Osteoblast (primary cell): ENCODE measurements around the gene CYRIA. TPM values are rescaled to one million over a fixed set of nuclear protein-coding genes. Genes with fewer than 3 reads are reported as not detected.

Source experiments
- DNase-seq: peaks from one replicate; pipeline ENCODE4 v3.0.0; 2011; ENCODE audit warnings: low spot score, mixed read lengths; ENCODE audit not compliant: insufficient read length; ENCODE audit errors: missing footprints
- H2AFZ ChIP-seq: 2 replicates; pipeline ENCODE4 v1.6.0; 2011; ENCODE audit warnings: mild to moderate bottlenecking, low read length
- H3K27ac ChIP-seq: 2 replicates; pipeline ENCODE4 v1.5.1; 2011; ENCODE audit warnings: mild to moderate bottlenecking, low read depth, low read length, moderate library complexity
- H3K27me3 ChIP-seq: 2 replicates; pipeline ENCODE4 v1.6.0; 2012; ENCODE audit warnings: mild to moderate bottlenecking, control low read depth, inconsistent platforms, low read length, moderate library complexity; ENCODE audit not compliant: insufficient read depth
- H3K36me3 ChIP-seq: 2 replicates; pipeline ENCODE4 v1.5.1; 2011; ENCODE audit warnings: mild to moderate bottlenecking, low read length, control low read depth, moderate library complexity; ENCODE audit not compliant: insufficient read depth
- H3K4me1 ChIP-seq: 2 replicates; pipeline ENCODE4 v1.5.1; 2011; ENCODE audit warnings: mild to moderate bottlenecking, low read length, control low read depth, moderate library complexity; ENCODE audit not compliant: insufficient read depth
- H3K4me2 ChIP-seq: 2 replicates; pipeline ENCODE4 v1.6.0; 2011; ENCODE audit warnings: mild to moderate bottlenecking, low read length; ENCODE audit not compliant: insufficient read depth
- H3K4me3 ChIP-seq: fragments of 200-600 bp; sonication (generic); 3 replicates; pipeline ENCODE4 v1.5.1; 2012; ENCODE audit warnings: mild to moderate bottlenecking, low read length, inconsistent platforms; ENCODE audit not compliant: insufficient read depth
- H3K79me2 ChIP-seq: 2 replicates; pipeline ENCODE4 v1.6.0; 2012; ENCODE audit warnings: mild to moderate bottlenecking, low read length, control low read depth, inconsistent platforms; ENCODE audit not compliant: insufficient read depth
- H3K9me3 ChIP-seq: 2 replicates; pipeline ENCODE4 v1.5.1; 2011; ENCODE audit warnings: low read depth, low read length, control low read depth
- H4K20me1 ChIP-seq: 2 replicates; pipeline ENCODE4 v1.6.0; 2012; ENCODE audit warnings: mild to moderate bottlenecking, low read length, control low read depth; ENCODE audit not compliant: insufficient read depth
- total RNA-seq: library from RNA; depleted of rRNA; stranded (reverse); fragments of >200 nt; gene quantifications from 2 replicates; pipeline ENCODE4 v1.2.3, GENCODE V29; 2012
- TF ChIP-seq, protein P1 (sequence below): IDR thresholded peaks from 2 replicates; pipeline ENCODE4 v1.5.1; 2011; ENCODE audit warnings: mild to moderate bottlenecking, low read depth, low read length, moderate library complexity; ENCODE audit errors: extremely low read depth

Gene CYRIA
- total RNA-seq, 1 donor, result 2.2 TPM

DNA sequence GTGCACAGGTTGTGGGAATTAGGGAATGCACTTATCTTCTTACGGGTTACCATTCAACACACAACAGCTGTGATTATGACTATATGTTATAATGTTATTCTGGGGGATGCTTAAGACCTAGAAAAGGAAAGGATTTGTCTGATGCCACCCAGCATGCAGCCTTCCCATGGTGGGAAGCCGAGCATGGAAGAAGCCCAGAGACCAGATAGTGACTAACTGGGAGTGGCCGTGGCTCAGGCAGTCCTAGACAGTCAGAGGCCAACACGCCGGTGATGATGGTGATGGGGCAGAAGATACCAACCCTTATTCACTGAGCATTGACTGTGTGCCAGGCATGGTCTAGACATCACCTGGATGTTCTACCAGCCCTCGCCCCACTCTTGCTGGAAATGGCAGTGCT lies 35.9 kb downstream of the CYRIA start:
- no peak overlapping the region for H3K4me3 ChIP-seq
- no peaks in the 10 kb centered on the region for H3K9me3 ChIP-seq
- no peaks in the 10 kb centered on the region for H4K20me1 ChIP-seq
- no peak overlapping the region for H2AFZ ChIP-seq
- H3K27ac ChIP-seq, result no peak overlapping the region
- no peaks in the 10 kb centered on the region for H3K79me2 ChIP-seq
- H3K36me3 ChIP-seq, result no peaks in the 10 kb centered on the region
- TF ChIP-seq, protein P1, sequence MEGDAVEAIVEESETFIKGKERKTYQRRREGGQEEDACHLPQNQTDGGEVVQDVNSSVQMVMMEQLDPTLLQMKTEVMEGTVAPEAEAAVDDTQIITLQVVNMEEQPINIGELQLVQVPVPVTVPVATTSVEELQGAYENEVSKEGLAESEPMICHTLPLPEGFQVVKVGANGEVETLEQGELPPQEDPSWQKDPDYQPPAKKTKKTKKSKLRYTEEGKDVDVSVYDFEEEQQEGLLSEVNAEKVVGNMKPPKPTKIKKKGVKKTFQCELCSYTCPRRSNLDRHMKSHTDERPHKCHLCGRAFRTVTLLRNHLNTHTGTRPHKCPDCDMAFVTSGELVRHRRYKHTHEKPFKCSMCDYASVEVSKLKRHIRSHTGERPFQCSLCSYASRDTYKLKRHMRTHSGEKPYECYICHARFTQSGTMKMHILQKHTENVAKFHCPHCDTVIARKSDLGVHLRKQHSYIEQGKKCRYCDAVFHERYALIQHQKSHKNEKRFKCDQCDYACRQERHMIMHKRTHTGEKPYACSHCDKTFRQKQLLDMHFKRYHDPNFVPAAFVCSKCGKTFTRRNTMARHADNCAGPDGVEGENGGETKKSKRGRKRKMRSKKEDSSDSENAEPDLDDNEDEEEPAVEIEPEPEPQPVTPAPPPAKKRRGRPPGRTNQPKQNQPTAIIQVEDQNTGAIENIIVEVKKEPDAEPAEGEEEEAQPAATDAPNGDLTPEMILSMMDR, result no peak
- H3K4me2 ChIP-seq, result no peak overlapping the region
- H3K27me3 ChIP-seq, result peaks cover 2% of the 10 kb centered on the region
- H3K4me1 ChIP-seq, result peaks cover 11% of the 10 kb centered on the region
- no peak for DNase-seq

DNA sequence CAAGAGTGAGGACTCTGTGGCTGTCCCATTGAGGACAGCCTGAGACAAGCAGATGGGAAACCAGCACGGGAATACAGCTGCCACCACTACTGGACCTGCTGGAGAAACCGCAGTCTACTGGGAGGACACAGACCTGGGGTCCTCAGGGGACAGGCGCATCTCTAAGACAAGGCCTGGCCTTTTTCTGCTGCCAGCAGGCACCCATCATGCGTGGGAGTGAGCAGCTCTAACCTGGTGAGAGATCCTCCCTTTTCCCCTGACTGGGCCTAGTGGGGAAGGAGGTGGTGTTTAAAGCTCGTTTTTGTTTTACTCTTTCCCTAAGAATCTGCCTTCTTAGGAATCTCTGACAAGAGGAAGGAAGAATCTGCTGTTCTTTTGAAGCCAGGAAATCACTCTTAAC lies 36.6 kb downstream of the CYRIA start:
- Histone ChIP-seq H3K9me3 (no peaks in the 10 kb centered on the region), H2AFZ (no peak overlapping the region), H4K20me1 (no peaks in the 10 kb centered on the region), H3K4me1 (peaks cover 10% of the 10 kb centered on the region), H3K36me3 (no peaks in the 10 kb centered on the region), H3K27ac (no peak overlapping the region), H3K79me2 (no peaks in the 10 kb centered on the region), H3K4me2 (no peak overlapping the region), H3K27me3 (peaks cover 2% of the 10 kb centered on the region), H3K4me3 (no peak overlapping the region)
- TF ChIP-seq, protein P1, result no peak
- DNase-seq, result no peak

DNA sequence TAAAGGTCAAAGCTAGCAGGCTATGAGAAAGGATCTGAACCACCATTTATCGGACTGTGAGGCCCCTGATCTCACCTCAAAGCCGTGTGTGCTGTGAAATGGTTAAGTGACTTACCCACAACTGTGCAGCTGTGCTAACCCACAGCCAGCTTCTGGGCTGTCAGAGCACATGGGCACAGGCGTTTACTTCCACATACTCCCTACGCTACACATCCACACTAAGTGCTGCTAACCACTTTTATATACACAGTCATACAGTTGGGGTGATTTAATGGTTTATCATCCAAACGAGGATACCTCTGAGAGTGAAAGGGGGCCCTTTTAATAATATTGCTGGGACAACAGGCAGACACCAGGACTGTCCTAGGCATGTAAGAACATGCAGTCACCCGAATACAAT lies 37.3 kb downstream of the CYRIA start:
- peaks cover 6% of the 10 kb centered on the region for H3K4me1 ChIP-seq
- no peaks in the 10 kb centered on the region for H4K20me1 ChIP-seq
- DNase-seq, result no peak
- no peaks in the 10 kb centered on the region for H3K79me2 ChIP-seq
- TF ChIP-seq, protein P1, result no peak
- H3K27ac ChIP-seq, result no peak overlapping the region
- no peak overlapping the region for H3K4me3 ChIP-seq
- peaks cover 2% of the 10 kb centered on the region for H3K27me3 ChIP-seq
- no peak overlapping the region for H2AFZ ChIP-seq
- no peak overlapping the region for H3K4me2 ChIP-seq
- no peaks in the 10 kb centered on the region for H3K9me3 ChIP-seq
- no peaks in the 10 kb centered on the region for H3K36me3 ChIP-seq

DNA sequence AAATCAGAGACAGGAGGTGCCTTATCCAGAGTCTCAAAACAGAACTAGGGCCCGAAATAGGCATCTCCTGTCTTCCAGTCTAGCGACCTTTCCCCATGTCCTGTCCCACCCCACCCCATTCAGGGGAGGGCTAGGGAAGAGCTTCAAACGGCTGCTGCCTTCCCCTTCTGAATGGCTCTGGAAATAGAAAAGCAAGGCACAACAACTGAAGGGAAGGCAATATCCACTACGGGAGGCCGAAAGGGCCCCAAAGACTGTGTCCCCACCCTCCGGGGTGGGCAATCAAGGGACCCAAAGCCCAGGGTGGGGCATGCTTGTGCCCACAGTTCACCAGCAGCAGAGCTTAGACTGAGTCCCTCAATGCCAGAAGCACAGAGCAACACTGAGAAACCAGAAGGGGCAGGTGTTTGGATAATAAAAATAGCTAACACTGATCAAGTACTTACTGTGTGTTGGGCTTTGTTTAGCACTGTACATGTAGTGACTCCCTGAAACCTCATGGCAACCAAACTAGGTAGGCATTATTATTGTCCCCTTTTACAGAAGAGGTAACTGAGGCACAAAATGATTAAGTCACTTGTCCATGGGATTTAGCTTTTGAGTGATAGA lies 38.5 kb downstream of the CYRIA start:
- peaks cover 16% of the 10 kb centered on the region for H3K4me1 ChIP-seq
- TF ChIP-seq, protein P1, result no peak
- H3K79me2 ChIP-seq, result no peaks in the 10 kb centered on the region
- no peak overlapping the region for H3K4me2 ChIP-seq
- H3K9me3 ChIP-seq, result no peaks in the 10 kb centered on the region
- no peak overlapping the region for H3K4me3 ChIP-seq
- H4K20me1 ChIP-seq, result no peaks in the 10 kb centered on the region
- peaks cover 2% of the 10 kb centered on the region for H3K27me3 ChIP-seq
- DNase-seq, result no peak
- H3K36me3 ChIP-seq, result no peaks in the 10 kb centered on the region
- no peak overlapping the region for H2AFZ ChIP-seq
- no peak overlapping the region for H3K27ac ChIP-seq
